Measurements from ENCODE around the gene SCAMP2. TPM values are rescaled to one million over a fixed set of nuclear protein-coding genes. Genes with fewer than 3 reads are reported as not detected.

Gene SCAMP2
- total and polyA plus RNA-seq, 2 donors: 22.4 to 46.3 TPM

- 38% methylated on average over 5 of the region's 5 CpGs for WGBS
- H3K36me3 ChIP-seq (ENCODE audit: insufficient read depth): peaks cover 3% of the 10 kb centered on the region
- H3K4me1 ChIP-seq (ENCODE audit: insufficient read depth): no peaks in the 10 kb centered on the region
- DNase-seq (ENCODE audit: extremely low spot score): no peak
- no peak overlapping the region for H3K4me3 ChIP-seq (ENCODE audit: low read depth, low read length)
- no peak overlapping the region for H3K27ac ChIP-seq (ENCODE audit: low read depth)
Measured at GRCh38 chr15:74835312-74835823, 37.8 kb downstream of the SCAMP2 start.

- 72% methylated on average over 12 of the region's 12 CpGs for WGBS
- Histone ChIP-seq H3K4me3 (ENCODE audit: low read depth, low read length) (no peak overlapping the region), H3K36me3 (ENCODE audit: insufficient read depth) (no peaks in the 10 kb centered on the region), H3K27ac (ENCODE audit: low read depth) (no peak overlapping the region), H3K4me1 (ENCODE audit: insufficient read depth) (no peaks in the 10 kb centered on the region)
- no peak for DNase-seq (ENCODE audit: extremely low spot score)
Measured at GRCh38 chr15:74833376-74834107, 39.6 kb downstream of the SCAMP2 start.

- no peaks in the 10 kb centered on the region for H3K36me3 ChIP-seq (ENCODE audit: insufficient read depth)
- H3K4me1 ChIP-seq (ENCODE audit: insufficient read depth): no peaks in the 10 kb centered on the region
- WGBS: 70% methylated on average over 4 of the region's 4 CpGs
- H3K4me3 ChIP-seq (ENCODE audit: low read depth, low read length): no peak overlapping the region
- H3K27ac ChIP-seq (ENCODE audit: low read depth): no peak overlapping the region
- DNase-seq (ENCODE audit: extremely low spot score): no peak
Measured at GRCh38 chr15:74832826-74833225, 40.3 kb downstream of the SCAMP2 start.

- no peaks in the 10 kb centered on the region for H3K36me3 ChIP-seq (ENCODE audit: insufficient read depth)
- no peaks in the 10 kb centered on the region for H3K4me1 ChIP-seq (ENCODE audit: insufficient read depth)
- H3K4me3 ChIP-seq (ENCODE audit: low read depth, low read length): no peak overlapping the region
- no peak for DNase-seq (ENCODE audit: extremely low spot score)
- 56% methylated on average over 15 of the region's 15 CpGs for WGBS
- no peak overlapping the region for H3K27ac ChIP-seq (ENCODE audit: low read depth)
Measured at GRCh38 chr15:74831813-74832495, 41.2 kb downstream of the SCAMP2 start.

- WGBS: 60% methylated on average over 5 of the region's 5 CpGs
- H3K4me1 ChIP-seq (ENCODE audit: insufficient read depth): peaks cover 2% of the 10 kb centered on the region
- no peak overlapping the region for H3K4me3 ChIP-seq (ENCODE audit: low read depth, low read length)
- no peak for DNase-seq (ENCODE audit: extremely low spot score)
- H3K27ac ChIP-seq (ENCODE audit: low read depth): no peak overlapping the region
- no peaks in the 10 kb centered on the region for H3K36me3 ChIP-seq (ENCODE audit: insufficient read depth)
Measured at GRCh38 chr15:74830868-74831267, 42.3 kb downstream of the SCAMP2 start.

- H3K36me3 ChIP-seq (ENCODE audit: insufficient read depth): no peaks in the 10 kb centered on the region
- H3K4me1 ChIP-seq (ENCODE audit: insufficient read depth): peaks cover 2% of the 10 kb centered on the region
- H3K4me3 ChIP-seq (ENCODE audit: low read depth, low read length): no peak overlapping the region
- no peak for DNase-seq (ENCODE audit: extremely low spot score)
- 46% methylated on average over 6 of the region's 6 CpGs for WGBS
- no peak overlapping the region for H3K27ac ChIP-seq (ENCODE audit: low read depth)
Measured at GRCh38 chr15:74829991-74830390, 43.2 kb downstream of the SCAMP2 start.

GRCh38 chr15:74829486-74829885, 43.7 kb downstream of the SCAMP2 start:
- Histone ChIP-seq H3K4me1 (ENCODE audit: insufficient read depth) (peaks cover 2% of the 10 kb centered on the region), H3K27ac (ENCODE audit: low read depth) (no peak overlapping the region), H3K4me3 (ENCODE audit: low read depth, low read length) (no peak overlapping the region), H3K36me3 (ENCODE audit: insufficient read depth) (no peaks in the 10 kb centered on the region)
- 60% methylated on average over 3 of the region's 3 CpGs for WGBS
- no peak for DNase-seq (ENCODE audit: extremely low spot score)

GRCh38 chr15:74828835-74829234, 44.3 kb downstream of the SCAMP2 start:
- Histone ChIP-seq H3K36me3 (ENCODE audit: insufficient read depth) (no peaks in the 10 kb centered on the region), H3K27ac (ENCODE audit: low read depth) (no peak overlapping the region), H3K4me3 (ENCODE audit: low read depth, low read length) (no peak overlapping the region), H3K4me1 (ENCODE audit: insufficient read depth) (peaks cover 2% of the 10 kb centered on the region)
- DNase-seq (ENCODE audit: extremely low spot score): no peak
- WGBS: 73% methylated on average over 6 of the region's 6 CpGs

GRCh38 chr15:74827614-74828013, 45.6 kb downstream of the SCAMP2 start:
- no peaks in the 10 kb centered on the region for H3K36me3 ChIP-seq (ENCODE audit: insufficient read depth)
- H3K4me1 ChIP-seq (ENCODE audit: insufficient read depth): peaks cover 2% of the 10 kb centered on the region
- no peak overlapping the region for H3K27ac ChIP-seq (ENCODE audit: low read depth)
- no peak overlapping the region for H3K4me3 ChIP-seq (ENCODE audit: low read depth, low read length)
- WGBS: 60% methylated on average over 5 of the region's 5 CpGs
- no peak for DNase-seq (ENCODE audit: extremely low spot score)

- 17% methylated on average over 21 of the region's 21 CpGs for WGBS
- Histone ChIP-seq H3K4me1 (ENCODE audit: insufficient read depth) (peaks cover 2% of the 10 kb centered on the region), H3K27ac (ENCODE audit: low read depth) (no peak overlapping the region), H3K36me3 (ENCODE audit: insufficient read depth) (no peaks in the 10 kb centered on the region), H3K4me3 (ENCODE audit: low read depth, low read length) (no peak overlapping the region)
- DNase-seq (ENCODE audit: extremely low spot score): no peak
Measured at GRCh38 chr15:74826921-74827320, 46.2 kb downstream of the SCAMP2 start.

GRCh38 chr15:74826364-74826819, 46.8 kb downstream of the SCAMP2 start, which contains the start of gene CPLX3:
Gene CPLX3, plus strand, starts transcription at chr15:74826627. Its CDS starts 77 bp downstream, at chr15:74826704.
- no peak for DNase-seq (ENCODE audit: extremely low spot score)
- WGBS: 2% methylated on average over 44 of the region's 44 CpGs
- Histone ChIP-seq H3K4me3 (ENCODE audit: low read depth, low read length) (no peak within 1 kb of the TSS), H3K27ac (ENCODE audit: low read depth) (no peak within 1 kb of the TSS), H3K36me3 (ENCODE audit: insufficient read depth) (no peaks in the 10 kb centered on the region), H3K4me1 (ENCODE audit: insufficient read depth) (peaks cover 2% of the 10 kb centered on the region)

GRCh38 chr15:74825866-74826265, 47.3 kb downstream of the SCAMP2 start:
- 45% methylated on average over 10 of the region's 10 CpGs for WGBS
- Histone ChIP-seq H3K36me3 (ENCODE audit: insufficient read depth) (no peaks in the 10 kb centered on the region), H3K27ac (ENCODE audit: low read depth) (no peak overlapping the region), H3K4me1 (ENCODE audit: insufficient read depth) (peaks cover 2% of the 10 kb centered on the region), H3K4me3 (ENCODE audit: low read depth, low read length) (no peak overlapping the region)
- DNase-seq (ENCODE audit: extremely low spot score): no peak

GRCh38 chr15:74824976-74825375, 48.2 kb downstream of the SCAMP2 start:
- DNase-seq (ENCODE audit: extremely low spot score): no peak
- no peak overlapping the region for H3K4me3 ChIP-seq (ENCODE audit: low read depth, low read length)
- H3K4me1 ChIP-seq (ENCODE audit: insufficient read depth): peaks cover 2% of the 10 kb centered on the region
- no peak overlapping the region for H3K27ac ChIP-seq (ENCODE audit: low read depth)
- 72% methylated on average over 7 of the region's 7 CpGs for WGBS
- H3K36me3 ChIP-seq (ENCODE audit: insufficient read depth): no peaks in the 10 kb centered on the region

GRCh38 chr15:74823324-74823723, 49.8 kb downstream of the SCAMP2 start:
- Histone ChIP-seq H3K4me1 (ENCODE audit: insufficient read depth) (peaks cover 2% of the 10 kb centered on the region), H3K36me3 (ENCODE audit: insufficient read depth) (no peaks in the 10 kb centered on the region), H3K4me3 (ENCODE audit: low read depth, low read length) (no peak overlapping the region), H3K27ac (ENCODE audit: low read depth) (no peak overlapping the region)
- DNase-seq (ENCODE audit: extremely low spot score): no peak
- 70% methylated on average over 6 of the region's 6 CpGs for WGBS
